Measurements from ENCODE around the gene GJB4.

GJB4 gene

DNA sequence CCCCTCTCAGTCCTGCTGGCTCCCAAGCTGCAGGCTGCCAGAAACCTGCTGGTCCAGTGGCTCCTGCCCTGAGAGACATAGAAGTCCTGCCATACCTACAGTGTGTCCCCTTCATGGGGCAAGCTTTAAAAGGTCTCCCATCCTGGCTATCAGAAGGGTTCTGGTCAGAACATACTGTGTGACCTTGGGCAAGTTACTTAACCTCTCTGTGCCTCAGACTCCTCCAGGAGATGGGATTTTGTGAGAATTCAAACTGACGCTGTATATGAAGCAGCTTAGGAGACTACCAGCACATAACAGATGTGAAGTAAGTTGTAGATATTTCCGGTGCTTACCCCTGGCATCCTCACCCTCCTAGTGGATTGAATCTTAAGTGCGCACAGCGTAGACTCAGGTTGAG lies 13.4 kb upstream of the GJB4 start:
- no peak for DNase-seq (ENCODE audit: low spot score)
- in situ Hi-C loops (cut with MboI; ENCODE audit: low pct_unique_long_range_greater_than_20kb, low sequenced_read_pairs, unreplicated experiment) = no loop called here
- TF ChIP-seq, protein P1, sequence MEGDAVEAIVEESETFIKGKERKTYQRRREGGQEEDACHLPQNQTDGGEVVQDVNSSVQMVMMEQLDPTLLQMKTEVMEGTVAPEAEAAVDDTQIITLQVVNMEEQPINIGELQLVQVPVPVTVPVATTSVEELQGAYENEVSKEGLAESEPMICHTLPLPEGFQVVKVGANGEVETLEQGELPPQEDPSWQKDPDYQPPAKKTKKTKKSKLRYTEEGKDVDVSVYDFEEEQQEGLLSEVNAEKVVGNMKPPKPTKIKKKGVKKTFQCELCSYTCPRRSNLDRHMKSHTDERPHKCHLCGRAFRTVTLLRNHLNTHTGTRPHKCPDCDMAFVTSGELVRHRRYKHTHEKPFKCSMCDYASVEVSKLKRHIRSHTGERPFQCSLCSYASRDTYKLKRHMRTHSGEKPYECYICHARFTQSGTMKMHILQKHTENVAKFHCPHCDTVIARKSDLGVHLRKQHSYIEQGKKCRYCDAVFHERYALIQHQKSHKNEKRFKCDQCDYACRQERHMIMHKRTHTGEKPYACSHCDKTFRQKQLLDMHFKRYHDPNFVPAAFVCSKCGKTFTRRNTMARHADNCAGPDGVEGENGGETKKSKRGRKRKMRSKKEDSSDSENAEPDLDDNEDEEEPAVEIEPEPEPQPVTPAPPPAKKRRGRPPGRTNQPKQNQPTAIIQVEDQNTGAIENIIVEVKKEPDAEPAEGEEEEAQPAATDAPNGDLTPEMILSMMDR (IDR thresholded peaks at IDR 0.05; ENCODE audit: extremely low read depth, insufficient read depth, missing control alignments) = no peak

DNA sequence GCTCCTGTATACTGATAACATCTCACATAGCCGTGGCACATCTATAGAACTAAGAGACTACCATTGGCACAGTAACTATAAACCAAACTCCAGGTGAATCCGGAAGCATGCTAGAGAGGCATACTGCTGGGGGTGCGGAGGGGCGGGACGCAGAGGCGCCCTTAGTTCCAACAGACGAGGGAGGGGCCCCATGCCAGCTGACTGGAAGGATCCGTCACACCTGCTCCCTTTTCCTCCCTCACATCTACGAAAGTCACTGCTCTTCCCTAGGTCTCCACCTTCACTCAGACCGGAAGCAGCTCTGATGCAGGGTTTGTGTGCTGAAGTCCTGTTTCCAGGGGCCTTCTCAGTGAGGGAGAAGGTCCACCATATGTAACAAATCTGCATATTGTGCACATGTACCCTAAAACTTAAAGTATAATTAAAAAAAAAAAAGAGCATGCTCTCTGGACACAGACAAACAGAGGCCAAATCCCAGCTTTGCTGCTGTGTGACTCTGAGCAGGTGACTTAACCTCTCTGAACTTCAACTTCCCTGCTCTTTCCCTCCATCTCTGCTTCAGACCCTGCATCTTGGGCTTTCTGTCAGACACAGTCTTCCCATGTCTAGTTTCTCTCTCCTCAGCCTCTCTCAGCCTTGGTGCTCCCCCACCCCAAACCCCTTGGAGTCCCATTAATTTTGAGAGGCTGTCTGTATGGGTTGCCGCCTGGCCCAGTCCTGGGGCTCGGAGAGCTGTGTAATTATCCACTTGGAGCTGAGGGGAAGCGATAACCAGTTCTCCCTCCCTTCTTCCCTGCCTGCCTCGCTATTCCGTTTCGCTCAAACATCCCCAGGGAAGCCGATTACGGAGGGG lies 12.5 kb upstream of the GJB4 start:
- TF ChIP-seq, protein P1 (IDR thresholded peaks at IDR 0.05; ENCODE audit: extremely low read depth, insufficient read depth, missing control alignments) = no peak
- DNase-seq (ENCODE audit: low spot score) = no peak
- in situ Hi-C loops (cut with MboI; ENCODE audit: low pct_unique_long_range_greater_than_20kb, low sequenced_read_pairs, unreplicated experiment) = no loop called here

DNA sequence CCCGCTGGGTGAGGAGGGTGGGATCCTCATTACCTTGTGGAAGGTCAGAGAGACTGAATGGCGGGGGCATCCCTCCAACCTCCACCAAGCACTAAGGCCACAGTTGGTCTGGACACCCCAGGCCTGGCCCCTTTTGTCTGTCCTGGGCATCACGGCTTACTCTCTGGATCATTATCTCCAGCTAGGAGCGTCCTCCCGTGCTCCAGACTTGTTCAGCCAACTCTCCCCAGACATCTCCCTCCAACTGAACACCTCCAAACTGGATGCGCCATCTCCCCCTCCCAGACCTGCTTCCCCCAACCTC lies 11.9 kb upstream of the GJB4 start:
- no peak for DNase-seq (ENCODE audit: low spot score)
- TF ChIP-seq, protein P1 (IDR thresholded peaks at IDR 0.05; ENCODE audit: extremely low read depth, insufficient read depth, missing control alignments) = no peak
- in situ Hi-C loops (cut with MboI; ENCODE audit: low pct_unique_long_range_greater_than_20kb, low sequenced_read_pairs, unreplicated experiment) = no loop called here

DNA sequence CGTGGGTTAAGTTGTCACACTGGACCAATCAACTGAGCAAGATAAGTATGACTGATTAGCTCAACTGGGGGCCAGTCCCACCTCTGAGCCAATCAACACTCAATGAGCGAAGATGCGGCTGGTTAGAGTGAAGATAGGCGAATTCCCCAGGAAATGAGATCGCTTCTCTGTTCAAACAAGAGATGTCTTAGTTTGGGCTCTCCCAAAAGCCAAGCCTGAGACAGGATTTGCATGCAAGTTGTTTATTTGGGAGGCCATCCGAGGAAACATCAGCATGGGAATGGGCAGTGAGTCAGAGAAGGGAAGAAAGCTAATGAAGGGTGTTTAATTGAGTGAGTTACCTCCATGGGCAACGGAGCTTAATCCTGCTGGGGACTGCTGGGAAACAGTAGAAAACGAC lies 9.5 kb upstream of the GJB4 start:
- TF ChIP-seq, protein P1 (IDR thresholded peaks at IDR 0.05; ENCODE audit: extremely low read depth, insufficient read depth, missing control alignments) = no peak
- no peak for DNase-seq (ENCODE audit: low spot score)
- in situ Hi-C loops (cut with MboI; ENCODE audit: low pct_unique_long_range_greater_than_20kb, low sequenced_read_pairs, unreplicated experiment) = no loop called here

DNA sequence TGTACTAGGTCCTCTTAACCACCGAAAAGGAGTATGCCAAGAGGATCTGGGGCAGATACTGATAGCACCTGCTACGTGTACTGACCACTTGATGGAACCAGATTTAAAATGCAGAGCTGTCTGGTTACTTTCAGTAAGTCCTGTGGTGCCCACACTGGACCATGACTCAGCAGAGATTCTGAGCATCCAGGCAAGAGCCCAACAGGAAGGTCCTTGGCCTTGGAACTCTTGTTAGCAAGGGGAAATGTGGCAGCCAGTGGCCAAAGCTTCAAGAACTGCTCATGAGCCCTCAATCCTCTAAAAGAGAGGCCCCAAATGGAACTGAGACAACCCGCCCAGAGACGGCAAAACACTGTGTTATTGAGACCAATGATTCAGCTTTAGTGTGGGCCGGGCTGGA lies 8.9 kb upstream of the GJB4 start:
- no peak for DNase-seq (ENCODE audit: low spot score)
- in situ Hi-C loops (cut with MboI; ENCODE audit: low pct_unique_long_range_greater_than_20kb, low sequenced_read_pairs, unreplicated experiment) = no loop called here
- TF ChIP-seq, protein P1 (IDR thresholded peaks at IDR 0.05; ENCODE audit: extremely low read depth, insufficient read depth, missing control alignments) = no peak

DNA sequence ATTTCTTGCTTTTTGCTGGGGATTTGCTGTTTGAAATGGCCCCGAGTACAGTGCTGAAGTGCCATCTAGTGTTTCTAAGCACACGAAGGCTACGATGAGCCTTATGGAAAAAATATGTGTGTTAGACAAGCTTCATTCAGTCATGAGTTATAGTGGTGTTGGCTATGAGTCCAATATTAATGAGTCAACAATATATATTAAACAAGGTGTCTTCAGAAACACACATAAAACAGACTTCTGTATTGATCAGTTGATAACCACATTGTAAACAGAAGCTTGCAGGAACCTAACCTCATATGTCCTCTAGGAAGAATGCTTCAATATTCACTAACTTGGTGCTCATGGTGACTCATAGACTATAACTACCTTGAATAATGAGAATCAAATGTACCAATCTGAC lies 6.4 kb upstream of the GJB4 start:
- TF ChIP-seq, protein P1 (IDR thresholded peaks at IDR 0.05; ENCODE audit: extremely low read depth, insufficient read depth, missing control alignments) = no peak
- in situ Hi-C loops (cut with MboI; ENCODE audit: low pct_unique_long_range_greater_than_20kb, low sequenced_read_pairs, unreplicated experiment) = no loop called here
- no peak for DNase-seq (ENCODE audit: low spot score)
